ENCODE measurements around the gene FGF1.

Gene FGF1

DNA sequence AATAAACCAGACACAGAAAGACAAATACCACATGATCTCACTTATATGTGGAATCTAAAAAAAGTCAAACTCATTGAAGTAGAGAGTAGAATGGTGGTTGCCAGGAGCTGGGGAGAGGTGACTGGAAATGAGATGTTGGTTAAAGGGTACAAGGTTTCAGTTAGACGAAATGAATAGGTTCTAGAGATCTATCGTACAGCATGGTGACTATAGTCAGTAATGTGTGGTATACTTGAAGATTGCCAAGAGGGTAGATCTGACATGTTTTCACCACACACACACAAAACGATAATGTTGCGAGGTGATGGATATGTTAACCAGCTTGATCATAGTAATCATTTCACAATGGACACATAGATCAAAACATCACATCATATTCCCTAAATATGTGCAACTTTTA, 46.4 kb downstream of the FGF1 start:
- TF ChIP-seq CTCF (IDR thresholded peaks at IDR 0.05; ENCODE audit: insufficient read depth, missing control alignments): no peak
- no peak for FAIRE-seq
- no peak for DNase-seq (ENCODE audit: insufficient read length, low spot score)

- TF ChIP-seq CTCF (IDR thresholded peaks at IDR 0.05; ENCODE audit: insufficient read depth, missing control alignments): no peak
- no peak for FAIRE-seq
- no peak for DNase-seq (ENCODE audit: insufficient read length, low spot score)
Measured at GRCh38 chr5:142637871-142638270, 48.0 kb downstream of the FGF1 start.

DNA sequence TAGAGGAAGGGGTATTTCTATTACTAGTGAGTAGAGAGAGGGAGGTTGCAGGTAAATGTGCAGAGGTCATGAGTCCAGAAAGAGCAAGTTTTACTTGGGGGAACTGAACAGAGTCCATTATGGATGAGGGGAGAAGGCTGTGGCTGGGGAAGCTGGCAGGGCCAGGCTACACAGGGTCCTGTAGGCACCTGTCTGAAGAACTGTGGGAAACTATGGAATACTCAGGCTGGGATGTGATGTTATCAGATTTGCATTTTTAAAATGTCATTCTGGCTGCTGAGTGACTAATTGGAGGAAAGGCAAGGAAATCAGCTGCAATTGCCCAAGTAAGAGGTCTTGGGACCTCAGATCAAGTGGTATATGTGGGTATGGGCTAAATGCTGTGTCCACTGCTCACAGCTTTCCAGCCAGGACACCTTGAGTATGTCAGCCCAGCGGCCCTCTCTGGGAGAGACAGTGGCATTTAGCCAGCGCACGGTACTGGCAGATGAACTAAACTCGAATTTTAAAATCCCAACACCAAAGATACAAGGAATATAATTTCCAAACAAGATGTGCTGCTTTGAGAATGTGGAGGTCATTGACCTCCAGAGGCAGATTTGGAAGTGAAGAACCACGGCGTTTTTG, 49.1 kb downstream of the FGF1 start:
- TF ChIP-seq CTCF (IDR thresholded peaks at IDR 0.05; ENCODE audit: insufficient read depth, missing control alignments): no peak
- DNase-seq (ENCODE audit: insufficient read length, low spot score): no peak
- no peak for FAIRE-seq

DNA sequence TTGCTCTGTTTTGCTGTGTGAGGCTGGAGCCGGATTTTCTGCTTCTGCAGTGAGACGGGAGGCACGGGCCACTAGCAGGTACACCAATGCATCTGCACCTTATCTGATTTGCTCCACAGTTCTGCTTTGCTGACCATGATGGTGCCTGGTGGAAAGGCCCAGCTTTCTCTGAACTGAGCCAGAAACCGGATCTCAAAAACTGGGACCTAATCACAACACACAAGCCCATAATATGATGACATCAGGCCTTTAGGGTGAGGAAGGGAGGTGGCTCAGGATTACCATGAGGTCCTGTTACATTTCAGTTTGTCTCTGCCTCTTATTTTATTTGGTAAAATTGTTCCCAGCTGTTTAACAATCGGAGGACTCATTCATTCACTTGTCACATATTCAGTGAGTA, 49.8 kb downstream of the FGF1 start:
- no peak for FAIRE-seq

DNA sequence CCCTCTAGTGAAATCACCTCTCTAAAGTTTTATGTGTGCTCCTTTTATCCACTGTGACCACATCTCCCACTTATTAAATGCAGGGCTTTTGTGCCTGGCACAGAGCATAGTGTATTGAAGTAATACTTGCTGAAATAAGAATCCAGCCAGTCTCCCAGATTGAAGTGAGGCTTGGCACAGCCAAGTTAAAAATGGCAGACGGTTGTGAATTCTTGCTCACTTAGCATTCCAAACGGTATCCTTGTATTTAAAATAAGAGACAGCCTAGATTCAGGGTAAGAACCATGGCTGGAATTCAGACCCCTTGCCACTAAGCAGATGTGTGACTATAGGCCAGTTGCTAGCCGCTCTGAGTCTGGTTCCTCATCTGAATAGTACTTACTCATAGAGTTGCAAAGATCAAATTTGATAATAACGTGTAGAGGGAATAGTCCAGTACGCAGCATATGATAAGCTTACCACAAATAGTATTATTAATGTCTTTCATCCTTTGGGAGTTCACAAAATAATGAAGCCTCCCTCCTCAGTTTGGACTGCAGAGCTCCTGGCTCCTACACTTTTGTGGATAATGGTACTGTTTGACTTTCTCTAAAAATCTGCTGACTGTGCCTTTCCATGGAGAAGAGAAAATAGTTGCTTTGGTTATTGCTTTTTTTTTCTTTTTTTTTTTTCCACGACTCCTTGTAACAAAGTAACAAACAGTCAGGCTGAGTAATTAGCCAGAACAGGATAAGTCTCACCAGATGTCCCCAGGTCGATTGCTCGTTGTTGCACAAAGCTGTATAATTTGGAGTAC, 51.5 kb downstream of the FGF1 start:
- TF ChIP-seq CTCF (IDR thresholded peaks at IDR 0.05; ENCODE audit: insufficient read depth, missing control alignments): no peak
- DNase-seq (ENCODE audit: insufficient read length, low spot score): no peak
- no peak for FAIRE-seq

More for the DNA sequence above, 49.8 kb downstream of the FGF1 start:
- DNase-seq (ENCODE audit: insufficient read length, low spot score): no peak
- no peak for TF ChIP-seq CTCF (IDR thresholded peaks at IDR 0.05; ENCODE audit: insufficient read depth, missing control alignments)

DNA sequence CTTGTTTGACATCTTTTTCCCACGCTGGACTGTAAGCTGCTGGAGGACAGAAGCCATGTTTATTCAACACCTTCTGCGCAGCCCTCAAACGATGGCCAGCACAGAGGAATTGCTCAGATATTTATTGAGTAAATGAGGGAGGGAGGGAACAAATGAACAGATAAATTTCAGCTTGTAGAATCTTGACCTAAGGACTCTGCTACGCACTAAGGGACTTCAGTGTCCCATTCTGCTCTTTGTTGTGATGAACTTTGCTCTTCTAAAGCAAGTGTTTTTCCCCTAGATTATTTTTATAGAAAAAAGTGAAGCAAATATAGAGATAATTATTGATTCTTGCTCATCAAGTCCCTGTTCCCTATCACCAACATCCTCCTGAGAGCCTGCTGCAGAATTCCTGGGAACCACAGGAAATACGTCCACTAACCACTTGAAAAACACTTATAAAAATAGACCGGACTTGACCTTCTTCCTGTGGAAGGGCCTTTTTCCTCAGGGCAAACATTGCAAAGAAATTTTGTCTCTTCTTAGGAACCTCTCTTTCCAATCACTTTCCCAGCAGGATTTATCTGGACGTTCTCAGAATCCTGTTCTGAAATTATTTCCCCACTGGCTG, 54.9 kb downstream of the FGF1 start:
- FAIRE-seq: no peak
- no peak for TF ChIP-seq CTCF (IDR thresholded peaks at IDR 0.05; ENCODE audit: insufficient read depth, missing control alignments)
- DNase-seq (ENCODE audit: insufficient read length, low spot score): no peak

All from D721Med (cell line).